Esophagus (tissue), 2 donors: ENCODE data around the gene TMTC2. TPM values are rescaled to one million over a fixed set of nuclear protein-coding genes. Genes with fewer than 3 reads are reported as not detected.

Experiments
- H3K27ac ChIP-seq, 2 donors: one replicate each; pipeline ENCODE4 v1.5.1; 2013; ENCODE audit warnings: low read depth in 2 of 2, mild to moderate bottlenecking in 2 of 2, inconsistent platforms in 1 of 2, low read length in 1 of 2, moderate library complexity in 1 of 2
- H3K27me3 ChIP-seq, 2 donors: one replicate each; pipeline ENCODE4 v1.6.1; 2013; ENCODE audit warnings: low read length in 2 of 2, control low read depth in 1 of 2, mild to moderate bottlenecking in 1 of 2; ENCODE audit not compliant: insufficient read depth in 2 of 2, control insufficient read depth in 1 of 2
- H3K36me3 ChIP-seq, 2 donors: one replicate each; pipeline ENCODE4 v1.6.1; 2013; ENCODE audit warnings: low read length in 1 of 2; ENCODE audit not compliant: control insufficient read depth in 2 of 2, insufficient read depth in 2 of 2
- H3K4me1 ChIP-seq, 2 donors: one replicate each; pipeline ENCODE4 v1.6.1; 2013; ENCODE audit warnings: low read length in 1 of 2; ENCODE audit not compliant: control insufficient read depth in 2 of 2, insufficient read depth in 2 of 2
- H3K4me3 ChIP-seq, 2 donors: one replicate each; pipeline ENCODE4 v1.5.1; 2013; ENCODE audit warnings: low read length in 2 of 2, mild to moderate bottlenecking in 2 of 2, low read depth in 1 of 2, moderate library complexity in 1 of 2
- H3K9me3 ChIP-seq, 2 donors: one replicate each; pipeline ENCODE4 v1.6.1; 2013; ENCODE audit warnings: mild to moderate bottlenecking in 2 of 2, low read depth in 1 of 2, low read length in 1 of 2, moderate library complexity in 1 of 2; ENCODE audit not compliant: control insufficient read depth in 2 of 2, insufficient read depth in 1 of 2
- WGBS, 2 donors: extraction: QIAGEN DNeasy Blood & Tissue Kit; methylation state at CpG; one replicate each; pipeline ENCODE4 v1.1.7; 2013; 5-methylcytosine and 5-hydroxymethylcytosine counted together
- polyA plus RNA-seq, 2 donors: library from polyadenylated mRNA; stranded (reverse); fragments of 200-250 nt; gene quantifications; one replicate each; pipeline ENCODE4 v1.2.3, GENCODE V29; 2013
- donor health status: healthy with polysubstance abuse.
- donor health status: Bipolar disorder and iron deficiency.

The TMTC2 gene
- polyA plus RNA-seq, 2 donors, result 7.4 to 10.5 TPM

DNA sequence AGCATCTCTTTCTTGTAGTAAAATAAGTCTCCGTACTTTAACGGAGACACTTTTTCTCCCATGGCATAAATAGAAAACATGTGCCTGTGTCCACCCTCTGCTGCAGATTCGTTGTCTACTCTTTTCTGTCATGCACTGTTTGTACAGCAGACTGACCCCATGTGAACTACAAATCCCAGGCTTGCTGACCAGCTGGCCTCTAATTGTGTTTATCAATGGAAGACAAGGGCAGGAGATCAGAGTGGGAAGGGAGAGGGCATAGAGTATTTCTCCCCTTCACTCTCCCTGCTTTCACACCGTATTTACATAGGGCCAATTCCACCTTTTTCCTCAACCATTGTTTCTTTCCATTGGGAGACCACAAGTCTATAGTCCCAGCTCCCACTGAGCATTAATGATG lies 31.0 kb upstream of the TMTC2 start:
- Histone ChIP-seq H3K9me3 (peaks cover 0 to 3% of the 10 kb centered on the region in 2 donors), H3K4me3 (no peak overlapping the region), H3K36me3 (no peaks in the 10 kb centered on the region), H3K27ac (no peak overlapping the region), H3K27me3 (no peaks in the 10 kb centered on the region), H3K4me1 (peaks cover 0 to 3% of the 10 kb centered on the region in 2 donors)
- 51 to 55% methylated on average over 4 of the region's 4 CpGs for WGBS, 2 donors

DNA sequence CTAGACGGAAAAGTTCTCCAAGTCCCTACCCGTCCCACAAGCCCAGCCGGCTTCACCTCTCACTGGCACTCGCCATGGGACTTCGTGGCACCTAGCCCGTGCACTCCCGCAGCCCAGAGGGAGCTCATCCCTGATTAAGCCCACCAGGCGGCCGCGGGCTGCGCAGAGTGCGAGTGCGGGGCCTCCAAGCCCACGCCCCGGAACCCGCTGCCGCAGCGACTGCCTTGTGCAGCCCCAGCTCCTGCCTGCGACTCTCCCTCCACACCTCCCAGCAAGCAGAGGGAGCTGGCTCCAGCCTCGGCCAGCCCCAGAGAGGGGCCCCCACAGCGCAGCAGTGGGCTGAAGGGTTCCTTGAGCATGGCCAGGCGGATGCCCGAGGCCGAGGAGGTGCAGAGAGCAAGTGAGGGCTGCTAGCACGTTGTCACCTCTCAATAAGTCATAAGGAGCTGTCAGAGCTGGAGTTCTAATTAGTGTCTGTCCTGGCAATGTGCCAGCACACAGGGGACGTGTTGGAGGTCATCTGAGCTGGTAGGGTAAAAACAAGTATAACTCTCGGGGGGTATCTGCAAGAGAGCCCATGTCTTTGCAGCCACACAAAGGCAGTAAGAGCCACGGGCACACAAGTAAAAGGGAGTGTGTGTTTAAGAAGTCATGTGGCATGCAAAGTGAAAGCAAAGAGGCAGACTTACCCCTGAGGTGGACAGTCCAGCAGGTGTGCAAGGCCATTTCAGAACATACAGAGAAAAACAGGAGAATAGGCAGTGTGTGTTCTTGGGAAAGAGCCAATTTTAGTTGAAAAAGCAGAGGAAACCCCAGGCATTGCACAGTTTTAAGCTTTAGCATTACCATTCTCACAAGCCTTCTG lies 27.1 kb upstream of the TMTC2 start:
- Histone ChIP-seq H3K27me3 (no peaks in the 10 kb centered on the region), H3K27ac (no peak overlapping the region), H3K4me1 (peaks cover 0 to 3% of the 10 kb centered on the region in 2 donors), H3K9me3 (peaks cover 0 to 3% of the 10 kb centered on the region in 2 donors), H3K36me3 (no peaks in the 10 kb centered on the region), H3K4me3 (no peak overlapping the region)
- WGBS, 2 donors, result 88 to 90% methylated on average over 28 of the region's 28 CpGs

DNA sequence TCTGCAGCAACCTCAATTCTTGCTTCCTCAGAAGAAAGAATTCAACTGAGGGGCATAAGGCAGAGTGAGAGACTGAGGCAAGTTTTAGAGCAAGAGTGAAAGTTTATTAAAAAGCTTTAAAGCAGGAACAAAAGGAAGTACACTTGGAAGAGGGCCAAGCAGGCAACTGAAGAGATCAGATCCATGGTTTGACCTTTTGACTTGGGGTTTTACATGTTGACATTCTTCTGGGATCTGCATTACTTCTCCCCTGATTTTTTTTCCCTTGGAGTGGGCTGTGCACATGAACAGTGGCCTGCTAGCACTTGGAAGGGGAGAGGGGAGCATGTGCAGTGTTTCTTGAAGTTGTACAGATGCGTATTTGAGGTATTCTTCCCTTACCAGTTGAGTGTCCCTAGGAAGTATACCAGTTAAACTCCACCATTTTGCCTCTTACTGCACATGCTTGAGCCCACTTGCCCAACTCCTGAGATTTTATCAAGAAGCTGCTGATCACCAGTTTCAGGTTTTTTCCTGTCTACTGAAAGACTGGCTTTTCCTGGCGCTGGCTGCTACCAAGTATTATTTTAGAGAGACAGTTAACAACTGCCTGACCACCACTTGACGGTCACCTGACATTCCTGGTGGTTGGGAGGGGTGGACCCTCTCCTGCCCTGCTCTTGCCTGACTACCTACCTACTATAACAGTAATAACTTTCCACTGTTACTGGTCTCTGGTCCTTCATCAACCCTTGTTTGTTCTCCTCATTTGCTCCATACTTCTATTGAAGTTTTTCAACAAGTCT lies 26.0 kb upstream of the TMTC2 start:
- 95% methylated on average over 3 of the region's 3 CpGs for WGBS, 2 donors

DNA sequence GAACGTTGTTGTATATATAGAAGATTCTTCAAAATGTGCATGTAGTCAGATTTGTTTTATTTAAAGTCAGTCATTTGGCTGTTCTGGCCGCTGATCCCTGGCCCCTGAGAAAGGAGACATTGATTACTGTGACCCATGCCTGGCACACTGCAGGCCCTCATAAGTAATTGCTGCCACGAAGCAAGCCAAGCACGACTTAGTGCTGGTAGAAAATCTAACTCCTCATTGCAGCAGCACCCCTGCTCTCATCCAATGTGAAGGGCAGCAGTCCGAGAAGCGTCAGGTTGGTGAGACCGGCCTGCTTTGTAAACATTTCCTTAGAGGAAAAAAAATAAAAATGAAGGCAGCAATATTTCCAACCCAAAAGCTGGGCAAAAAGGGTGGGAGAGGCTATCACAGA lies 22.8 kb upstream of the TMTC2 start:
- peaks cover 0 to 3% of the 10 kb centered on the region in 2 donors for H3K9me3 ChIP-seq
- WGBS, 2 donors, result 57 to 59% methylated on average over 7 of the region's 7 CpGs
- no peak overlapping the region for H3K4me3 ChIP-seq
- no peaks in the 10 kb centered on the region for H3K27me3 ChIP-seq
- H3K4me1 ChIP-seq, result peaks cover 0 to 3% of the 10 kb centered on the region in 2 donors
- H3K27ac ChIP-seq, result no peak overlapping the region
- H3K36me3 ChIP-seq, result no peaks in the 10 kb centered on the region

More for the DNA sequence above, 26.0 kb upstream of the TMTC2 start:
- H3K27me3 ChIP-seq, result no peaks in the 10 kb centered on the region
- no peak overlapping the region for H3K27ac ChIP-seq
- H3K36me3 ChIP-seq, result no peaks in the 10 kb centered on the region
- peaks cover 0 to 3% of the 10 kb centered on the region in 2 donors for H3K4me1 ChIP-seq
- H3K9me3 ChIP-seq, result peaks cover 0 to 3% of the 10 kb centered on the region in 2 donors
- H3K4me3 ChIP-seq, result no peak overlapping the region

DNA sequence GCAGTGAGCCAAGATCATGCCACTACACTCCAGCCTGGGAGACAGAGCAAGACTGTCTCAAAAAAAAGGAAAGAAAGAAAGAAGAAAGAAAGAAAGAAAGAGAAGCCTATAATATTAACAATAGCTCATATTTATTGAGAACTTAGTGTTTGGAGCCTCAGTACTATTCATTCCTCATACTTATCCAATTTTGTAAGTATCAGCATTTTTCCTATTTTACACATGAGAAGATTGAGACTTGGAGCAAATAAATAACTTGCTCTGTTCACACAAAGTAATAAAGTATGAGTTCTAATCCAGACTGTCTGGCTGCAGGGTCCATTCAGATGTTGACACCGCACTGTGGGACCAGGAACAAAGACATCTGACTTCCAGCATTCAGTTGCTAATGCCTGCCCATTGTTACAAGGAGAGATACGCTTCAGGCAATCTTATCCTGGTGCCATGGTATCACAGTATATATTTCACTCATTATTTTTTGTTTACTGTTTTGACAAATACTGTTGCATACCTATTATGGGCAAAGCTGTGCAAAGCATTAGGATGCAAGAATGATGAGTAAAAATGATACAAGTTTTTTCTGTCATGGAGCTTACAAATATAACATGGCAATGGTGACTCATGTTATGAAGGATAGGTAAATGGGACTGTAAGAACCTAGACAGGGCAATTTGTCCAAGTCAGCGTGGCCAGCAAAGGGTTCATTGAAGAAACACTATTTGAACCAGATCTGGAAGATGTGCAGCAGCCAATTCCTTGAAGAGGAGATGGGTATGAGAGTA lies 21.4 kb upstream of the TMTC2 start:
- WGBS, 2 donors, result 85% methylated on average over 3 of the region's 3 CpGs

DNA sequence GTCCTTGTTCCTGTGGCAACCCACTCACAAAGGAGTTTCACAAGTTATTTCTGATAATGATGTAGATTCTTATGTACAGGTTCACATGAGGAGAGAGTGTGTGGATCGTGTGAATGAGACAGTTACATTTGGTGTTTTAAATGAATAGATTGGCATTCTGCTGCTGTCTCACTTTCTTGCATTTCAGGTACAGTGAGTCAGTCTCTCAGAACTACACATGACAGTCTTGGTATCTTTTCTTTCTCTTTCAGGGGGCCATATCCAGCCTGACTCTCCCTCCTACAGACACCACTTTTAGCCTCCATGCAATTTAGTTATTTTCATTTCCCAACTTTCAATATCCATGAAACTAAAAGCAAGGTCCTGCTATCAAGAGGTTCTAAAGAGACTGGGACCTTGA lies 19.9 kb upstream of the TMTC2 start:
- no peaks in the 10 kb centered on the region for H3K27me3 ChIP-seq
- H3K9me3 ChIP-seq, result no peaks in the 10 kb centered on the region
- no peak overlapping the region for H3K4me3 ChIP-seq
- H3K36me3 ChIP-seq, result no peaks in the 10 kb centered on the region
- 59 to 60% methylated on average over 1 of the region's 1 CpG for WGBS, 2 donors
- H3K4me1 ChIP-seq, result no peaks in the 10 kb centered on the region
- no peak overlapping the region for H3K27ac ChIP-seq

More for the DNA sequence above, 21.4 kb upstream of the TMTC2 start:
- Histone ChIP-seq H3K4me1 (no peaks in the 10 kb centered on the region), H3K9me3 (no peaks in the 10 kb centered on the region), H3K4me3 (no peak overlapping the region), H3K36me3 (no peaks in the 10 kb centered on the region), H3K27me3 (no peaks in the 10 kb centered on the region), H3K27ac (no peak overlapping the region)

DNA sequence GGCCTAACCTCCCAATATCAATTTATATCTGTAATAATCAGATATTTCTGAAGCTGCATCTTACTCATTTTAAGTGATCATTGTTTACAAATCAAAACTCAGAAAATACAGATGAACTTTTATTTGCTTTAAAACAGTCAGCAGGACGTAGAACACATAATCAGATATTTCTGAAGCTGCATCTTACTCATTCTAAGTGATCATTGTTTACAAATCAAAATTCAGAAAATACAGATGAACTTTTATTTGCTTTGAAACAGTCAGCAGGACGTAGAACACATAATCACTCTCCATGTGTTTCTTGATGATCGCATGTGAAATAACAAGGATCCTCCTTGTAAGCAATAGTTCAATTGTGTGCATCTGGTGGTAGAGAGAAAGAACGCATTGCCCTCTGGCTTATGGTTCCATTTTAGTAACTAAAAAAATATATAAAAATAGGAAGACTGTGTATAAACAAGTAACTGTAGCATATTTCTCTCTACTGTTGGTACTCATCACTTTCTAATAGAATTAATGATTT lies 15.0 kb upstream of the TMTC2 start:
- no peaks in the 10 kb centered on the region for H3K4me1 ChIP-seq
- no peaks in the 10 kb centered on the region for H3K9me3 ChIP-seq
- no peak overlapping the region for H3K27ac ChIP-seq
- no peaks in the 10 kb centered on the region for H3K27me3 ChIP-seq
- no peak overlapping the region for H3K4me3 ChIP-seq
- H3K36me3 ChIP-seq, result no peaks in the 10 kb centered on the region
- WGBS, 2 donors, result 85 to 88% methylated on average over 4 of the region's 4 CpGs

DNA sequence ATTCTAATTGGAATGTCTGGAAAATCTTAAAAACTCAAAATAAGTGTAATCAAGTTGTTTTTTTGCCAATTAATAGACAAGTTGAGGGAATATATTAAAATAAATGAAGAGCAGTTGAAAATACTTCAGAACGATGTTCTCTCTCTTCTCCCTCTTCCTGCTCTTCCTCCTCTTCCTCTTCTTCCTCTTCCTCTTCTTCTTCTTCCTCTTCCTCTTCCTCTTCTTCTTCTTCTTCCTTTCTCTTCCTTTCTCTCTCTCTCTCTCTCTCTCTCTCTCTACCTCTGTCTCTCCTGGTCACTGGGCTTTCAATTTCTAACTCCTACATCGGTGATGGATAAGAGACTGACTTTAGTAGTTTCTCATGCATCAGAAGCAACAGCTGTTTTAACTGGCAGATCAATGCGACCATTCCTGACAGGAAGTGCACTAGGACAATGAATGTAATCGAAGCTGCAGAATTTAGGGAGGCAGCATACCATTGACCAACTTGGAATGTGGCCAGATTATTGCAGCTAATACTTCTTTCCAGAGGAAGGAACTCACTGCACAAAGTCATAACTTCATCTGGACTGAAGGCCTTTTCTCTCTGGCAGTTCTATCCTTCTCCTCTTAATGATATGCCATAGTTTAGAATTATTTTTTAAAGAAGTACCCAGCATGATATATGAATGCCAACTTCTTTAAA lies 13.8 kb upstream of the TMTC2 start:
- no peaks in the 10 kb centered on the region for H3K27me3 ChIP-seq
- H3K27ac ChIP-seq, result no peak overlapping the region
- H3K4me1 ChIP-seq, result no peaks in the 10 kb centered on the region
- H3K4me3 ChIP-seq, result no peak overlapping the region
- H3K9me3 ChIP-seq, result no peaks in the 10 kb centered on the region
- WGBS, 2 donors, result 59 to 62% methylated on average over 4 of the region's 4 CpGs
- H3K36me3 ChIP-seq, result no peaks in the 10 kb centered on the region

DNA sequence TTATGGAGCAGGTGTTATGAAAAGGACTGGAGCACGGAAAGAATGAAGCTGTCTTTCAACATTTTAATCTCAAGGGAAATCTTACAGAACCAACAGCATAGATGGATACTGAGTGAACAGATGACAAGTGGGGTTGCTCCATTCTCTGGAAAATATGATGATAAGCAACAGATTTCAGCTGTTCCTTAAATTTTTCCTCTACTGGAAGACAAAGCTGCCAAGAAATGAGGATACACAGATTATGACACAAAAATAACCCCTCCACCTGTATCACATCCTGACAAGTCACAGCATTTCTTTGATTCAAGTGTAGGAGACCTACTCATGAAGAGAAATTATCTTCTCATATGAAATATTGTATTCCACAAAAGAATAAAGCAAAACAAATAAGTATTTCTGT lies 13.0 kb upstream of the TMTC2 start:
- Histone ChIP-seq H3K4me3 (no peak overlapping the region), H3K27me3 (no peaks in the 10 kb centered on the region), H3K36me3 (no peaks in the 10 kb centered on the region), H3K27ac (no peak overlapping the region), H3K9me3 (no peaks in the 10 kb centered on the region), H3K4me1 (no peaks in the 10 kb centered on the region)
- WGBS, 2 donors, result 85 to 89% methylated on average over 1 of the region's 1 CpG
